ENCODE data around the gene ANGPT4. TPM values are rescaled to one million over a fixed set of nuclear protein-coding genes. Genes with fewer than 3 reads are reported as not detected.

The ANGPT4 gene
- total RNA-seq, result 0.20 TPM

- no peak for DNase-seq (ENCODE audit: low spot score)
Observed at GRCh38 chr20:916125-916799, at the start of gene ANGPT4. Gene ANGPT4, minus strand, starts transcription at chr20:916334. Its CDS starts 120 bp downstream, at chr20:916214.

- DNase-seq (ENCODE audit: low spot score), result no peak
Observed at GRCh38 chr20:963795-964194, 47.7 kb upstream of the ANGPT4 start.

- DNase-seq (ENCODE audit: low spot score), result no peak
Observed at GRCh38 chr20:962683-963082, 46.5 kb upstream of the ANGPT4 start.

GRCh38 chr20:962223-962622 is 46.1 kb upstream of the ANGPT4 start:
- DNase-seq (ENCODE audit: low spot score), result no peak

- no peak for DNase-seq (ENCODE audit: low spot score)
Observed at GRCh38 chr20:961768-962167, 45.6 kb upstream of the ANGPT4 start.

GRCh38 chr20:959996-960615 is 44.0 kb upstream of the ANGPT4 start:
- no peak for DNase-seq (ENCODE audit: low spot score)

- DNase-seq (ENCODE audit: low spot score), result no peak
Observed at GRCh38 chr20:958936-959815, 43.0 kb upstream of the ANGPT4 start.

- no peak for DNase-seq (ENCODE audit: low spot score)
Observed at GRCh38 chr20:957544-957943, 41.4 kb upstream of the ANGPT4 start.

GRCh38 chr20:956330-956951 is 40.3 kb upstream of the ANGPT4 start:
- DNase-seq (ENCODE audit: low spot score), result peak; percentile 51

- no peak for DNase-seq (ENCODE audit: low spot score)
Observed at GRCh38 chr20:955656-956055, 39.5 kb upstream of the ANGPT4 start.

GRCh38 chr20:955111-955510 is 39.0 kb upstream of the ANGPT4 start:
- no peak for DNase-seq (ENCODE audit: low spot score)

GRCh38 chr20:953742-954141 is 37.6 kb upstream of the ANGPT4 start:
- DNase-seq (ENCODE audit: low spot score), result no peak

- DNase-seq (ENCODE audit: low spot score), result no peak
Observed at GRCh38 chr20:952196-952795, 36.2 kb upstream of the ANGPT4 start.

- DNase-seq (ENCODE audit: low spot score), result no peak
Observed at GRCh38 chr20:951384-952169, 35.4 kb upstream of the ANGPT4 start.

- DNase-seq (ENCODE audit: low spot score), result no peak
Observed at GRCh38 chr20:949717-950116, 33.6 kb upstream of the ANGPT4 start.

GRCh38 chr20:946826-947225 is 30.7 kb upstream of the ANGPT4 start:
- no peak for DNase-seq (ENCODE audit: low spot score)

- no peak for DNase-seq (ENCODE audit: low spot score)
Observed at GRCh38 chr20:945841-946240, 29.7 kb upstream of the ANGPT4 start.

GRCh38 chr20:944774-945410 is 28.8 kb upstream of the ANGPT4 start:
- DNase-seq (ENCODE audit: low spot score), result no peak

GRCh38 chr20:944148-944547 is 28.0 kb upstream of the ANGPT4 start:
- no peak for DNase-seq (ENCODE audit: low spot score)

GRCh38 chr20:942611-943010 is 26.5 kb upstream of the ANGPT4 start:
- DNase-seq (ENCODE audit: low spot score), result no peak

GRCh38 chr20:940926-941325 is 24.8 kb upstream of the ANGPT4 start:
- DNase-seq (ENCODE audit: low spot score), result no peak

Measured in mucosa of gallbladder (tissue), 1 donor.